H1 (cell line): ENCODE results near the gene SLX4IP. TPM values are rescaled to one million over a fixed set of nuclear protein-coding genes. Genes with fewer than 3 reads are reported as not detected.

ENCODE experiments used
- CTCF ChIA-PET: fragments of 300-600 bp; sonication (Branson Sonifier 250); formaldehyde crosslinking; loops from one replicate; lab custom pipeline; 2021; ENCODE audit not compliant: partially characterized antibody; lab: Charles Lee
- POLR2A ChIA-PET: fragments of 300-600 bp; sonication (Branson Sonifier 250); formaldehyde crosslinking; loops from one replicate; lab custom pipeline; 2021; ENCODE audit warnings: inconsistent platforms; ENCODE audit not compliant: partially characterized antibody; lab: Charles Lee
- DNase-seq, 2 experiments: peaks; one replicate each; pipeline versions ENCODE4 v3.0.0 to v3.0.0-alpha.2; 2010 to 2022; ENCODE audit warnings: low spot score in 2 of 2, low read depth in 1 of 2, mixed read lengths in 1 of 2
- FAIRE-seq: peaks from 2 replicates; lab custom pipeline; 2011; peaks lifted over from hg19 to GRCh38; lab: Jason Lieb, UNC
- H2AFZ ChIP-seq: 2 replicates; pipeline ENCODE4 v1.8.1; 2012; ENCODE audit warnings: low read length, inconsistent platforms
- H2AK5ac ChIP-seq: 2 replicates; pipeline ENCODE4 v1.6.1; 2013; ENCODE audit warnings: low read depth, low read length
- H2BK120ac ChIP-seq: replicated peaks from 2 replicates; pipeline ENCODE3; 2013; ENCODE audit warnings: low read depth, low read length, inconsistent platforms
- H2BK12ac ChIP-seq: 2 replicates; pipeline ENCODE4 v1.6.1; 2013; ENCODE audit warnings: low read depth, low read length
- H2BK15ac ChIP-seq: 2 replicates; pipeline ENCODE4 v1.6.1; 2013; ENCODE audit warnings: low read length
- H2BK20ac ChIP-seq: 2 replicates; pipeline ENCODE4 v1.6.1; 2013; ENCODE audit warnings: low read length
- H2BK5ac ChIP-seq: 2 replicates; pipeline ENCODE4 v1.6.1; 2013; ENCODE audit warnings: low read depth, low read length
- H3K14ac ChIP-seq: 2 replicates; pipeline ENCODE4 v1.6.1; 2013; ENCODE audit warnings: inconsistent platforms; ENCODE audit not compliant: insufficient read length
- H3K18ac ChIP-seq: 2 replicates; pipeline ENCODE4 v1.6.1; 2013; ENCODE audit warnings: low read length; ENCODE audit errors: extremely low read depth
- H3K23ac ChIP-seq: 2 replicates; pipeline ENCODE4 v1.6.1; 2013; ENCODE audit warnings: inconsistent platforms; ENCODE audit not compliant: insufficient read length
- H3K23me2 ChIP-seq: 2 replicates; pipeline ENCODE4 v1.6.1; 2013; ENCODE audit warnings: low read depth, low read length
- H3K27ac ChIP-seq: 2 replicates; pipeline ENCODE4 v1.6.1; 2011; ENCODE audit warnings: low read depth, low read length, inconsistent platforms
- H3K27me3 ChIP-seq, 4 experiments: replicated peaks in 1 of 4; 1 replicate in 1 of 4; 2 replicates in 3 of 4; pipeline versions ENCODE4 v1.6.1 to v1.8.1; 2011 to 2013; ENCODE audit warnings: low read length in 3 of 4, mild to moderate bottlenecking in 3 of 4, inconsistent platforms in 2 of 4, mixed read lengths in 2 of 4, moderate library complexity in 1 of 4; ENCODE audit not compliant: control insufficient read depth in 3 of 4, insufficient read depth in 3 of 4; ENCODE audit errors: extremely low read depth in 1 of 4
- H3K36me3 ChIP-seq, 4 experiments: 2 replicates each; pipeline versions ENCODE4 v1.6.1 to v1.8.1; 2011 to 2013; ENCODE audit warnings: mild to moderate bottlenecking in 4 of 4, low read length in 3 of 4, moderate library complexity in 2 of 4, control low read depth in 1 of 4, inconsistent platforms in 1 of 4; ENCODE audit not compliant: insufficient read depth in 4 of 4, control insufficient read depth in 2 of 4
- H3K4ac ChIP-seq: replicated peaks from 2 replicates; pipeline ENCODE3; 2013; ENCODE audit warnings: low read length, low read depth, mixed read lengths, inconsistent platforms; ENCODE audit not compliant: insufficient read length
- H3K4me1 ChIP-seq, 4 experiments: replicated peaks in 1 of 4; 1 replicate in 1 of 4; 2 replicates in 3 of 4; pipeline versions ENCODE4 v1.6.1 to v1.8.1; 2011 to 2013; ENCODE audit warnings: low read length in 3 of 4, inconsistent platforms in 2 of 4, mixed read lengths in 1 of 4; ENCODE audit not compliant: insufficient read depth in 4 of 4, control insufficient read depth in 3 of 4
- H3K4me2 ChIP-seq, 2 experiments: 2 replicates each; pipeline versions ENCODE4 v1.6.1 to v1.8.1; 2011 to 2013; ENCODE audit warnings: low read depth in 2 of 2, low read length in 2 of 2, control low read depth in 1 of 2, inconsistent platforms in 1 of 2, mild to moderate bottlenecking in 1 of 2; ENCODE audit not compliant: insufficient read depth in 1 of 2
- H3K4me3 ChIP-seq, 4 experiments: fragments of 200-600, 300-600 bp in 1 of 4; sonication (generic), shearing (Covaris generic), sonication (Bioruptor Twin) in 1 of 4; 2 replicates each; pipeline versions ENCODE4 v1.5.1 to v1.8.1; 2011 to 2016; ENCODE audit warnings: low read length in 4 of 4, low read depth in 3 of 4, control low read depth in 2 of 4, inconsistent platforms in 2 of 4, mild to moderate bottlenecking in 2 of 4, mixed read lengths in 1 of 4, moderate library complexity in 1 of 4; ENCODE audit not compliant: insufficient read depth in 2 of 4; ENCODE audit errors: extremely low read depth in 1 of 4
- H3K56ac ChIP-seq: replicated peaks from 2 replicates; pipeline ENCODE3; 2013; ENCODE audit warnings: low read depth, mild to moderate bottlenecking, mixed read lengths, low read length, inconsistent platforms; ENCODE audit not compliant: insufficient read length
- H3K79me1 ChIP-seq: 2 replicates; pipeline ENCODE4 v1.6.1; 2013; ENCODE audit warnings: low read depth, low read length, control low read depth
- H3K79me2 ChIP-seq, 2 experiments: 2 replicates each; pipeline versions ENCODE4 v1.6.1 to v1.8.1; 2012 to 2013; ENCODE audit warnings: low read length in 2 of 2, mild to moderate bottlenecking in 2 of 2, inconsistent platforms in 1 of 2; ENCODE audit not compliant: insufficient read depth in 2 of 2, control insufficient read depth in 1 of 2
- H3K9ac ChIP-seq, 4 experiments: replicated peaks in 1 of 4; 1 replicate in 1 of 4; 2 replicates in 3 of 4; pipeline versions ENCODE4 v1.6.1 to v1.8.1; 2011 to 2013; ENCODE audit warnings: low read depth in 3 of 4, low read length in 3 of 4, control low read depth in 2 of 4, mild to moderate bottlenecking in 2 of 4, moderate library complexity in 2 of 4, inconsistent platforms in 1 of 4; ENCODE audit errors: extremely low read depth in 1 of 4
- H3K9me3 ChIP-seq, 2 experiments: 2 replicates each; pipeline versions ENCODE4 v1.6.1 to v1.8.1; 2012 to 2013; ENCODE audit warnings: mild to moderate bottlenecking in 2 of 2, moderate library complexity in 2 of 2, control low read depth in 1 of 2, inconsistent platforms in 1 of 2, low read depth in 1 of 2, low read length in 1 of 2, mixed read lengths in 1 of 2; ENCODE audit not compliant: insufficient read depth in 2 of 2
- H4K20me1 ChIP-seq, 2 experiments: replicated peaks in 1 of 2; 2 replicates each; pipeline versions ENCODE3 to v1.8.1; 2011 to 2013; ENCODE audit warnings: inconsistent platforms in 2 of 2, low read length in 2 of 2, mild to moderate bottlenecking in 1 of 2; ENCODE audit not compliant: insufficient read depth in 2 of 2, control insufficient read depth in 1 of 2
- H4K5ac ChIP-seq: 2 replicates; pipeline ENCODE4 v1.6.1; 2013; ENCODE audit warnings: low read length, low read depth, mixed read lengths, inconsistent platforms; ENCODE audit not compliant: insufficient read length
- H4K8ac ChIP-seq: 2 replicates; pipeline ENCODE4 v1.8.0; 2013; ENCODE audit warnings: mild to moderate bottlenecking, moderate library complexity, low read length, inconsistent platforms; ENCODE audit not compliant: insufficient read depth; ENCODE audit errors: extremely low read depth
- H4K91ac ChIP-seq: replicated peaks from 2 replicates; pipeline ENCODE3; 2013; ENCODE audit warnings: low read length, mixed read lengths, inconsistent platforms; ENCODE audit not compliant: insufficient read length
- RAD21 ChIP-seq, 2 experiments: IDR thresholded peaks in 1 of 2; conservative IDR thresholded peaks in 1 of 2; 2 replicates each; pipeline ENCODE4 v1.6.1; 2011; ENCODE audit warnings: low read depth in 2 of 2, low read length in 2 of 2, improper control_type of control experiment in 1 of 2, inconsistent platforms in 1 of 2, mild to moderate bottlenecking in 1 of 2, moderate library complexity in 1 of 2
- SP4 ChIP-seq: IDR thresholded peaks from 2 replicates; pipeline ENCODE4 v1.6.1; 2012; ENCODE audit warnings: low read length, inconsistent platforms
- TAF7 ChIP-seq: optimal IDR thresholded peaks from 2 replicates; pipeline ENCODE3; 2011; ENCODE audit warnings: low read depth, mild to moderate bottlenecking, inconsistent platforms, low read length, moderate library complexity, borderline replicate concordance
- WGBS, 2 experiments: shearing (Covaris generic) in 1 of 2; methylation state at CpG; one replicate each; pipeline versions ENCODE4 v1.1.6 to v1.1.7; 2013 to 2015; ENCODE audit warnings: low lambda C conversion rate in 2 of 2, mixed read lengths in 2 of 2, inconsistent platforms in 1 of 2, low coverage in 1 of 2, missing lambda C conversion rate in 1 of 2; ENCODE audit not compliant: insufficient replicate concordance in 2 of 2, insufficient coverage in 1 of 2, insufficient read length in 1 of 2; ENCODE audit errors: extremely low coverage in 1 of 2, missing lambda C conversion rate in 1 of 2; 5-methylcytosine and 5-hydroxymethylcytosine counted together
- polyA plus RNA-seq, 7 experiments: library from polyadenylated mRNA; depleted of rRNA in 3 of 7; stranded (reverse) in 5 of 7; unstranded in 2 of 7; fragments of >200 nt in 5 of 7; fragments of 200-250 nt in 2 of 7; gene quantifications; 1 replicate in 5 of 7; 2 replicates in 1 of 7; 4 replicates in 1 of 7; pipeline versions ENCODE4 v1.2.1 to v1.2.3, GENCODE V29; 2011 to 2013; ENCODE audit warnings: missing spikeins in 2 of 7, mixed read lengths in 2 of 7
- total RNA-seq: library from RNA; stranded (reverse); fragmentation: NEBNext Ultra II Directional; extraction: Animal tissue kit (Norgen Biotek cat#: 25700); gene quantifications from 2 replicates; pipeline ENCODE4 v1.2.1, GENCODE V29; 2021

SLX4IP gene
- total and polyA plus RNA-seq, 2 of the 8 experiments (the other 6 are each of a cell fraction or from before 2014, with no cell fraction given), result 2.4 to 8.7 TPM

- no peak overlapping the region for H3K4me2 ChIP-seq
- ChIA-PET POLR2A (interaction anchor here (1.0 to 1.8 kb wide), 3 partner anchors 10 to 30 kb away, joined by 3 to 7 read pairs (median 3); no protein-coding TSS in a partner anchor), CTCF (interaction anchor here (0.7 to 8.4 kb wide), 15 partner anchors 7 to 1577 kb away, joined by 3 to 55 read pairs (median 4); no protein-coding TSS in a partner anchor)
- H3K36me3 ChIP-seq, result peaks cover 22 to 60% (median 50%) of the 10 kb centered on the region in 4 experiments
- no peak overlapping the region for H2BK20ac ChIP-seq
- DNase-seq (no peak), FAIRE-seq (no peak)
- no peaks in the 10 kb centered on the region; the same call in 1 of the 2 replicates for H3K23me2 ChIP-seq
- no peak overlapping the region for H3K14ac ChIP-seq
- H2BK120ac ChIP-seq, result no peak overlapping the region
- H2BK12ac ChIP-seq, result no peak overlapping the region
- no peak overlapping the region for H3K56ac ChIP-seq
- H4K5ac ChIP-seq, result no peak overlapping the region
- no peak overlapping the region for H2BK5ac ChIP-seq
- H3K27me3 ChIP-seq, result no peaks in the 10 kb centered on the region; a peak in 1 of 7 replicates
- H2BK15ac ChIP-seq, result no peak overlapping the region
- no peak overlapping the region for H3K23ac ChIP-seq
- 90% methylated on average over 23 of the region's 23 CpGs; no CpG with 5 or more reads in 1 of the 2 experiments for WGBS, 2 experiments
- no peak overlapping the region for H3K18ac ChIP-seq
- H3K4me3 ChIP-seq, result no peak overlapping the region
- no peak overlapping the region for H4K91ac ChIP-seq
- H4K8ac ChIP-seq, result no peak overlapping the region
- no peak overlapping the region for H3K4ac ChIP-seq
- H2AFZ ChIP-seq, result no peak overlapping the region
- H2AK5ac ChIP-seq, result no peak overlapping the region
- H3K9me3 ChIP-seq, result no peaks in the 10 kb centered on the region
- peaks cover 3% of the 10 kb centered on the region for H3K79me1 ChIP-seq
- H3K27ac ChIP-seq, result no peak overlapping the region
- H3K79me2 ChIP-seq, result no peaks in the 10 kb centered on the region
- H3K9ac ChIP-seq, result no peak overlapping the region
- peaks cover 9 to 20% (median 12%) of the 10 kb centered on the region in 4 experiments for H3K4me1 ChIP-seq
- peaks cover 1 to 7% of the 10 kb centered on the region in 2 experiments for H4K20me1 ChIP-seq
- TF ChIP-seq SP4 (no peak), RAD21 (IDR thresholded peaks at IDR 0.05 in 1 of 2, conservative IDR thresholded peaks at IDR 0.05 in 1 of 2; ENCODE audit: low read depth in 2 of 2, low read length in 2 of 2) (no peak), TAF7 (no peak)
These were observed 204.1 kb downstream of the SLX4IP start for GRCh38 chr20:10639077-10639736.
